HepG2 (cell line): ENCODE measurements around the gene FAM120B.

Source experiments
- GABPB1 ChIP-seq: IDR thresholded peaks from 2 replicates; pipeline ENCODE4 v1.6.1; 2016; ENCODE audit warnings: mild to moderate bottlenecking, missing genetic modification reagents, moderate library complexity, missing compliant biosample characterization
- TF ChIP-seq, protein P1 (sequence below): sonication (generic); formaldehyde crosslinking; IDR thresholded peaks from 2 replicates; pipeline ENCODE4 v1.5.1; 2020; ENCODE audit warnings: missing genetic modification reagents, mild to moderate bottlenecking, borderline replicate concordance

DNA sequence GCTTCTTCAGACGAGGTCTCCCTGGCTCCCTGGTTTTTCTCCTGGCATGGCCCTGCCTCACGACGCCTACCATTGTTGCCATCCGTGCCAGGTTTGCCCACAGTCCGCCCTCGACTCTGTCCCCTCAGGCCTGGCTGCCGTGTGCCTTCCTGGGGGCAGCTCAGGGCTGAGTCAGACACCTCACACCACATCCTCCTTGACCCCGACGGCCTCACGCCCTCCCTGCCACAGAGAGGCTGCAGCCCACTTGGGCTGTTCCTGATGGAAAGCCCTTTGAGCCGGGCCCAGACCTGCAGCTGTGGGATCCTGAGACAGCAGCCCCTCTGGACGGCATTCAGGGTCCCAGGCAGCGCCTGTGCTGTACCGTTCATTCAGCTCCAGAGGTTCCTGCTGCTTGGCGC is 138.3 kb downstream of the FAM120B start:
- TF ChIP-seq, protein P1, sequence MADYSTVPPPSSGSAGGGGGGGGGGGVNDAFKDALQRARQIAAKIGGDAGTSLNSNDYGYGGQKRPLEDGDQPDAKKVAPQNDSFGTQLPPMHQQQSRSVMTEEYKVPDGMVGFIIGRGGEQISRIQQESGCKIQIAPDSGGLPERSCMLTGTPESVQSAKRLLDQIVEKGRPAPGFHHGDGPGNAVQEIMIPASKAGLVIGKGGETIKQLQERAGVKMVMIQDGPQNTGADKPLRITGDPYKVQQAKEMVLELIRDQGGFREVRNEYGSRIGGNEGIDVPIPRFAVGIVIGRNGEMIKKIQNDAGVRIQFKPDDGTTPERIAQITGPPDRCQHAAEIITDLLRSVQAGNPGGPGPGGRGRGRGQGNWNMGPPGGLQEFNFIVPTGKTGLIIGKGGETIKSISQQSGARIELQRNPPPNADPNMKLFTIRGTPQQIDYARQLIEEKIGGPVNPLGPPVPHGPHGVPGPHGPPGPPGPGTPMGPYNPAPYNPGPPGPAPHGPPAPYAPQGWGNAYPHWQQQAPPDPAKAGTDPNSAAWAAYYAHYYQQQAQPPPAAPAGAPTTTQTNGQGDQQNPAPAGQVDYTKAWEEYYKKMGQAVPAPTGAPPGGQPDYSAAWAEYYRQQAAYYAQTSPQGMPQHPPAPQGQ (CRISPR knock-in tag) = no peak
- TF ChIP-seq GABPB1 = no peak
